CD8-positive, alpha-beta memory T cell (primary cell): ENCODE measurements around the gene CAMK2B. TPM values are rescaled to one million over a fixed set of nuclear protein-coding genes. Genes with fewer than 3 reads are reported as not detected.

Experiments
- CTCF ChIA-PET: fragments of 350-600 bp; sonication (Branson Sonifier 250); formaldehyde crosslinking; loops from one replicate; lab custom pipeline; 2021; ENCODE audit warnings: antibody characterized with exemption; lab: Charles Lee
- POLR2A ChIA-PET: fragments of 350-600 bp; sonication (Branson Sonifier 250); formaldehyde crosslinking; loops from one replicate; lab custom pipeline; 2021; ENCODE audit warnings: antibody characterized with exemption; lab: Charles Lee
- DNase-seq, 5 donors: peaks; one replicate each; pipeline versions ENCODE4 v3.0.0 to v3.0.0-alpha.2; 2020 to 2022; ENCODE audit warnings: mixed read lengths in 1 of 5
- H3K27ac ChIP-seq: one replicate; pipeline ENCODE4 v1.7.0; 2013; ENCODE audit warnings: low read depth, mild to moderate bottlenecking, low read length, moderate library complexity
- H3K27me3 ChIP-seq: 2 replicates; pipeline ENCODE4 v1.7.0; 2013; ENCODE audit warnings: low read length, mild to moderate bottlenecking; ENCODE audit not compliant: insufficient read depth, poor library complexity, severe bottlenecking
- H3K36me3 ChIP-seq: 2 replicates; pipeline ENCODE4 v1.7.0; 2013; ENCODE audit warnings: mild to moderate bottlenecking, low read length, moderate library complexity; ENCODE audit not compliant: insufficient read depth
- H3K4me1 ChIP-seq: 2 replicates; pipeline ENCODE4 v1.7.0; 2013; ENCODE audit warnings: mild to moderate bottlenecking, low read length, moderate library complexity; ENCODE audit not compliant: insufficient read depth
- H3K4me3 ChIP-seq: 2 replicates; pipeline ENCODE4 v1.7.0; 2013; ENCODE audit warnings: mild to moderate bottlenecking, low read length
- H3K9me3 ChIP-seq: 2 replicates; pipeline ENCODE4 v1.7.0; 2013; ENCODE audit warnings: mild to moderate bottlenecking, low read length
- H3K27ac Mint-ChIP-seq, 8 donors: one replicate each; pipeline ENCODE4 v1.8.0; 2020 to 2021; ENCODE audit warnings: mixed read lengths in 8 of 8, mild to moderate bottlenecking in 6 of 8, inconsistent platforms in 3 of 8, moderate library complexity in 3 of 8
- H3K27me3 Mint-ChIP-seq, 2 donors: one replicate each; pipeline ENCODE4 v1.8.0; 2020 to 2021; ENCODE audit warnings: mixed read lengths in 2 of 2, mild to moderate bottlenecking in 1 of 2, moderate library complexity in 1 of 2
- H3K36me3 Mint-ChIP-seq, 3 donors: one replicate each; pipeline ENCODE4 v1.8.0; 2020 to 2021; ENCODE audit warnings: mixed read lengths in 3 of 3, inconsistent platforms in 1 of 3, mild to moderate bottlenecking in 1 of 3
- H3K4me1 Mint-ChIP-seq, 3 donors: one replicate each; pipeline ENCODE4 v1.8.0; 2020 to 2021; ENCODE audit warnings: mixed read lengths in 3 of 3, inconsistent platforms in 1 of 3, mild to moderate bottlenecking in 1 of 3
- H3K4me3 Mint-ChIP-seq, 7 donors: one replicate each; pipeline ENCODE4 v1.8.0; 2020 to 2021; ENCODE audit warnings: mixed read lengths in 7 of 7, mild to moderate bottlenecking in 6 of 7, moderate library complexity in 4 of 7, inconsistent platforms in 2 of 7
- H3K9me3 Mint-ChIP-seq, 5 donors: one replicate each; pipeline ENCODE4 v1.8.0; 2020 to 2022; ENCODE audit warnings: mixed read lengths in 5 of 5, mild to moderate bottlenecking in 3 of 5, moderate library complexity in 2 of 5, inconsistent platforms in 1 of 5
- polyA plus RNA-seq: library from polyadenylated mRNA; unstranded; fragments of 300-500 nt; fragmentation: Illumina TruSeq; gene quantifications from one replicate; pipeline ENCODE4 v1.2.3, GENCODE V29; 2021
- total RNA-seq, 2 experiments: library from RNA; stranded (reverse); gene quantifications; one replicate each; pipeline ENCODE4 v1.2.3, GENCODE V29; 2021

The CAMK2B gene
- total and polyA plus RNA-seq, 3 experiments from 2014 or later: 0.42 to 0.90 TPM; not detected in 1

DNA sequence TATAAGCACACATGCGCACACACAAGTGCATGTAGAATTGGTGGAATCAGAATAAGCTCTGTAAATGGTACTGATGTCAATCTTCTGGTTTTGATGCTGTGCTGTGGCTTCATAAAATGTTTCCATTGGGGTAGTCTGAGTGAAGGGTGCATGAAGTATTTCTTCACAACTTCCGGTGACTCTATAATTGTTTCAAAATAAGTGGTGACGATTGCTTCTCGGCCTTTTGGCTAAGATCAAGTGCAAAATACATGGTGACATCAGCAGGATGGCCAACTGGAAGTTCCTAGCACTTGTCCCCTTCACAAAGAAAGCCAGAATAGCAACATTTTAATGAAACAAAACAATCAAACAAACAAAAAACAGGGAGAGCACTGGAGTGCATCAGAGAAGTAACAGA is 41.6 kb upstream of the CAMK2B start:
- no peak for DNase-seq
- Mint-ChIP-seq H3K4me1 (peaks cover 6 to 12% (median 10%) of the 10 kb centered on the region in 3 donors), H3K4me3 (no peak overlapping the region), H3K27me3 (peaks cover 30 to 75% of the 10 kb centered on the region in 2 donors), H3K36me3 (peaks cover 0 to 13% (median 0%) of the 10 kb centered on the region in 3 donors), H3K9me3 (peaks cover 10 to 12% (median 11%) of the 10 kb centered on the region in 5 donors), H3K27ac (no peak overlapping the region)
- Histone ChIP-seq H3K4me1 (no peaks in the 10 kb centered on the region), H3K4me3 (no peak overlapping the region), H3K27ac (no peak overlapping the region), H3K27me3 (no peaks in the 10 kb centered on the region), H3K9me3 (no peaks in the 10 kb centered on the region), H3K36me3 (no peaks in the 10 kb centered on the region)
- CTCF ChIA-PET: interaction anchor here (1.7 kb wide), 1 partner anchor 198 kb away, joined by 5 read pairs; no protein-coding TSS in a partner anchor
- POLR2A ChIA-PET: no interaction called here

GRCh38 chr7:44353668-44354067 is 28.3 kb upstream of the CAMK2B start:
- Histone ChIP-seq H3K27ac (no peak overlapping the region), H3K36me3 (no peaks in the 10 kb centered on the region), H3K4me1 (no peaks in the 10 kb centered on the region), H3K4me3 (no peak overlapping the region), H3K9me3 (no peaks in the 10 kb centered on the region), H3K27me3 (no peaks in the 10 kb centered on the region)
- DNase-seq: no peak
- ChIA-PET CTCF (no interaction called here), POLR2A (no interaction called here)
- Mint-ChIP-seq H3K36me3 (peaks cover 0 to 16% (median 2%) of the 10 kb centered on the region in 3 donors), H3K9me3 (peaks cover 13 to 20% (median 15%) of the 10 kb centered on the region in 5 donors), H3K4me1 (no peaks in the 10 kb centered on the region), H3K4me3 (no peak overlapping the region), H3K27me3 (peaks cover 17 to 47% of the 10 kb centered on the region in 2 donors), H3K27ac (no peak overlapping the region)

GRCh38 chr7:44348851-44349781 is 23.7 kb upstream of the CAMK2B start:
- no peaks in the 10 kb centered on the region for H3K4me1 ChIP-seq
- no peaks in the 10 kb centered on the region for H3K36me3 ChIP-seq
- no peaks in the 10 kb centered on the region for H3K9me3 ChIP-seq
- Mint-ChIP-seq H3K27me3 (peaks cover 22 to 58% of the 10 kb centered on the region in 2 donors), H3K9me3 (peaks cover 10 to 14% (median 13%) of the 10 kb centered on the region in 5 donors), H3K4me1 (no peaks in the 10 kb centered on the region), H3K4me3 (no peak overlapping the region), H3K36me3 (peaks cover 0 to 12% (median 0%) of the 10 kb centered on the region in 3 donors), H3K27ac (no peak overlapping the region)
- H3K4me3 ChIP-seq: no peak overlapping the region
- no peak overlapping the region for H3K27ac ChIP-seq
- H3K27me3 ChIP-seq: no peaks in the 10 kb centered on the region
- POLR2A ChIA-PET: no interaction called here
- CTCF ChIA-PET: interaction anchor here (1.2 kb wide), 2 partner anchors 129 to 216 kb away, joined by 3 to 10 read pairs; no protein-coding TSS in a partner anchor
- DNase-seq: no peak

- Histone ChIP-seq H3K4me1 (no peaks in the 10 kb centered on the region), H3K9me3 (no peaks in the 10 kb centered on the region), H3K27ac (no peak overlapping the region), H3K4me3 (no peak overlapping the region), H3K36me3 (no peaks in the 10 kb centered on the region), H3K27me3 (no peaks in the 10 kb centered on the region)
- Mint-ChIP-seq H3K27me3 (peaks cover 22 to 52% of the 10 kb centered on the region in 2 donors), H3K4me1 (no peaks in the 10 kb centered on the region), H3K9me3 (peaks cover 10 to 14% (median 12%) of the 10 kb centered on the region in 5 donors), H3K4me3 (no peak overlapping the region), H3K27ac (peak overlapping the region in 1 of 8 donors; percentile 28), H3K36me3 (peaks cover 0 to 12% (median 0%) of the 10 kb centered on the region in 3 donors)
- ChIA-PET CTCF (interaction anchor here (1.2 to 1.3 kb wide), 3 partner anchors 129 to 217 kb away, joined by 3 to 10 read pairs (median 4); no protein-coding TSS in a partner anchor), POLR2A (no interaction called here)
- no peak for DNase-seq
Measured at GRCh38 chr7:44348300-44348699, 22.9 kb upstream of the CAMK2B start.

DNA sequence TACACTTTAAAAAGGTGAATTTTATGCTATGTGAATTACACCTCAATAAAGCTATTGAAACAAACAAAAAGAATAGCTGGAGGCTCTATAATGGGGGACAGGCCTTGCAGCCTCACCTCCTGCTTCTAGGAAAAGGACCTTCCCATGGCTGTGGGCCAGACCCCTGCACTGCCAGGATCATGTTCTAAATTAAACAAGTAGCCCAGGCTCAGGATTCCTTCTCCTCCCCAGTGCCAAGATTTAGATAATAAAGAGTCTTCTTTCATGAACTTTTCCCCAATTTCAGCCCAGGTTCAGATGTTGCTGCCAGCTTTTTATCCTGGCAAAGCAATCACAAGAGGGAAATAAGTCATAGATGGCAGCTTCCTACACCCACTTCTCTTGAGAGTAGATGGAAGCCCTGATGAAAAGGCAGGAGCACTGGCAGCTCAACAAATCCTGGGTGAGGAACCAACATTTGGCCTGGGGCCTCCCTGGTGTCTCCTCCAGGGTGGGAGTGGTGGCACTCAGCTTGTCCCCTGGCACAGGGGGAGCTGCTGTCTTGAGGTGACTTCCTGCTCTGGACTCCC is 22.2 kb upstream of the CAMK2B start:
- H3K4me3 Mint-ChIP-seq: no peak overlapping the region
- CTCF ChIA-PET: interaction anchor here (1.3 kb wide), 1 partner anchor 218 kb away, joined by 4 read pairs; no protein-coding TSS in a partner anchor
- H3K9me3 Mint-ChIP-seq: peaks cover 10 to 14% (median 12%) of the 10 kb centered on the region in 5 donors
- Histone ChIP-seq H3K27ac (no peak overlapping the region), H3K36me3 (no peaks in the 10 kb centered on the region), H3K9me3 (no peaks in the 10 kb centered on the region), H3K27me3 (no peaks in the 10 kb centered on the region), H3K4me3 (no peak overlapping the region), H3K4me1 (no peaks in the 10 kb centered on the region)
- POLR2A ChIA-PET: no interaction called here
- H3K4me1 Mint-ChIP-seq: no peaks in the 10 kb centered on the region
- H3K36me3 Mint-ChIP-seq: peaks cover 0 to 12% (median 0%) of the 10 kb centered on the region in 3 donors
- DNase-seq: no peak
- H3K27me3 Mint-ChIP-seq: peaks cover 22 to 52% of the 10 kb centered on the region in 2 donors
- no peak overlapping the region for H3K27ac Mint-ChIP-seq

GRCh38 chr7:44346063-44346462 is 20.7 kb upstream of the CAMK2B start:
- Histone ChIP-seq H3K27me3 (no peaks in the 10 kb centered on the region), H3K9me3 (no peaks in the 10 kb centered on the region), H3K4me3 (no peak overlapping the region), H3K36me3 (no peaks in the 10 kb centered on the region), H3K4me1 (no peaks in the 10 kb centered on the region), H3K27ac (no peak overlapping the region)
- Mint-ChIP-seq H3K9me3 (peaks cover 9 to 11% (median 9%) of the 10 kb centered on the region in 5 donors), H3K27ac (no peak overlapping the region), H3K27me3 (peaks cover 20 to 52% of the 10 kb centered on the region in 2 donors), H3K4me1 (no peaks in the 10 kb centered on the region), H3K36me3 (peaks cover 0 to 8% (median 0%) of the 10 kb centered on the region in 3 donors), H3K4me3 (no peak overlapping the region)
- ChIA-PET CTCF (no interaction called here), POLR2A (no interaction called here)
- DNase-seq: no peak

DNA sequence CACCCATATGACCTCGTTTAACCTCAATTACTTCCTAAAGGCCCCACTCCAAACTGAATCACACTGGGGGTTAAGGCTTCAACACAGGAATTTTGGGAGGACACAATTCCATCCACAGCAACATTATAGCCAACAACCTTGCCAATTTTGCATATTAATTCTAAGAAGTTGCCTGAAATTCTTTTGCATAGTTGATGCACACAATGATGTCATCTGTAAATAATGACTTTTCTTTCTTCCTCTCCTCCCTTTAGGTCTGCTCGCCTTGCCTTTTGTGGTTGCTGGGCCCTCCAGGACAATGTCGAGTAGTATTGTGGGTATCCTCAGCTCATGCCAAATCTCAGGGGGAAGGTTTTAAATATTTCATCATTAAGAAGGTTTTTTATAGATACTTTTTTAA is 16.0 kb upstream of the CAMK2B start:
- Mint-ChIP-seq H3K27me3 (peaks cover 14 to 26% of the 10 kb centered on the region in 2 donors), H3K9me3 (peaks cover 2 to 13% (median 9%) of the 10 kb centered on the region in 5 donors), H3K4me3 (no peak overlapping the region), H3K27ac (no peak overlapping the region), H3K4me1 (no peaks in the 10 kb centered on the region), H3K36me3 (no peaks in the 10 kb centered on the region)
- Histone ChIP-seq H3K36me3 (no peaks in the 10 kb centered on the region), H3K27ac (no peak overlapping the region), H3K27me3 (no peaks in the 10 kb centered on the region), H3K4me1 (no peaks in the 10 kb centered on the region), H3K4me3 (no peak overlapping the region), H3K9me3 (no peaks in the 10 kb centered on the region)
- POLR2A ChIA-PET: no interaction called here
- no peak for DNase-seq
- CTCF ChIA-PET: no interaction called here

GRCh38 chr7:44338600-44338999 is 13.2 kb upstream of the CAMK2B start:
- H3K27ac Mint-ChIP-seq: no peak overlapping the region
- no peaks in the 10 kb centered on the region for H3K4me1 Mint-ChIP-seq
- peaks cover 11 to 13% of the 10 kb centered on the region in 2 donors for H3K27me3 Mint-ChIP-seq
- Histone ChIP-seq H3K27me3 (no peaks in the 10 kb centered on the region), H3K27ac (no peak overlapping the region), H3K4me3 (no peak overlapping the region), H3K4me1 (no peaks in the 10 kb centered on the region), H3K9me3 (no peaks in the 10 kb centered on the region), H3K36me3 (no peaks in the 10 kb centered on the region)
- no peak overlapping the region for H3K4me3 Mint-ChIP-seq
- H3K36me3 Mint-ChIP-seq: peaks cover 0 to 6% (median 0%) of the 10 kb centered on the region in 3 donors
- no peak for DNase-seq
- ChIA-PET POLR2A (no interaction called here), CTCF (no interaction called here)
- peaks cover 7 to 18% (median 16%) of the 10 kb centered on the region in 5 donors for H3K9me3 Mint-ChIP-seq
